GM20000 (cell line): ENCODE data around the gene LAMB1.
"Not testable (repeated sequence)": the region's sequence is repeated elsewhere in the genome, so short reads cannot be mapped to it uniquely, and the experiment has no call there.

Source experiments
- DNase-seq: peaks from one replicate; pipeline ENCODE4 v3.0.0; 2012; ENCODE audit warnings: low spot score
- CTCF ChIP-seq: IDR thresholded peaks from 2 replicates; pipeline ENCODE4 v1.5.1; 2012; ENCODE audit warnings: mild to moderate bottlenecking, control low read depth; ENCODE audit errors: extremely low read depth, missing control alignments

LAMB1 gene

GRCh38 chr7:107913851-107914250, 89.1 kb downstream of the LAMB1 start:
- DNase-seq, result no peak
- TF ChIP-seq CTCF, result no peak

GRCh38 chr7:107911981-107912380, 91.0 kb downstream of the LAMB1 start:
- no peak for TF ChIP-seq CTCF
- DNase-seq, result no peak

GRCh38 chr7:107909445-107909844, 93.5 kb downstream of the LAMB1 start:
- no peak for DNase-seq
- no peak for TF ChIP-seq CTCF

- no peak for DNase-seq
Measured at GRCh38 chr7:107907790-107908189, 95.2 kb downstream of the LAMB1 start.

GRCh38 chr7:107902381-107902780, 100.6 kb downstream of the LAMB1 start:
- DNase-seq, result no peak
- no peak for TF ChIP-seq CTCF

More at GRCh38 chr7:107907790-107908189, 95.2 kb downstream of the LAMB1 start:
- TF ChIP-seq CTCF, result no peak

- no peak for TF ChIP-seq CTCF
- DNase-seq, result no peak
Measured at GRCh38 chr7:107900496-107901015, 102.4 kb downstream of the LAMB1 start.

GRCh38 chr7:107898997-107899594, 103.9 kb downstream of the LAMB1 start:
- TF ChIP-seq CTCF, result no peak
- no peak for DNase-seq

GRCh38 chr7:107892367-107892741, 110.6 kb downstream of the LAMB1 start:
- DNase-seq, result not testable (repeated sequence)
